GM19035 (cell line): ENCODE measurements around the gene BLMH.
"Not testable (repeated sequence)": the region's sequence is repeated elsewhere in the genome, so short reads cannot be mapped to it uniquely, and the experiment has no call there.

Source experiments
- ATAC-seq: cut with Tn5 transposase; IDR thresholded peaks from one replicate; pipeline ENCODE4 v1.9.1; 2021; ENCODE audit not compliant: unreplicated experiment

Gene BLMH

GRCh38 chr17:30230596-30231125 is 61.1 kb downstream of the BLMH start:
- ATAC-seq: no peak

- not testable (repeated sequence) for ATAC-seq
Observed at GRCh38 chr17:30230009-30230408, 61.7 kb downstream of the BLMH start.

- ATAC-seq: no peak
Observed at GRCh38 chr17:30229012-30229411, 62.7 kb downstream of the BLMH start.

GRCh38 chr17:30228011-30228410 is 63.7 kb downstream of the BLMH start:
- no peak for ATAC-seq

- no peak for ATAC-seq
Observed at GRCh38 chr17:30226878-30227277, 64.9 kb downstream of the BLMH start.

- ATAC-seq: no peak
Observed at GRCh38 chr17:30225919-30226553, 65.7 kb downstream of the BLMH start.

GRCh38 chr17:30225112-30225511 is 66.6 kb downstream of the BLMH start:
- no peak for ATAC-seq

- ATAC-seq: no peak
Observed at GRCh38 chr17:30224419-30224960, 67.3 kb downstream of the BLMH start.

- no peak for ATAC-seq
Observed at GRCh38 chr17:30222721-30223175, 69.0 kb downstream of the BLMH start.

GRCh38 chr17:30222251-30222650 is 69.5 kb downstream of the BLMH start:
- no peak for ATAC-seq

- no peak for ATAC-seq
Observed at GRCh38 chr17:30221346-30221745, 70.4 kb downstream of the BLMH start.

GRCh38 chr17:30220414-30220813 is 71.3 kb downstream of the BLMH start:
- ATAC-seq: no peak

GRCh38 chr17:30219833-30220232 is 71.9 kb downstream of the BLMH start:
- ATAC-seq: no peak

- ATAC-seq: no peak
Observed at GRCh38 chr17:30219315-30219714, 72.4 kb downstream of the BLMH start.

GRCh38 chr17:30218799-30219198 is 72.9 kb downstream of the BLMH start:
- no peak for ATAC-seq

GRCh38 chr17:30217746-30218245 is 73.9 kb downstream of the BLMH start:
- ATAC-seq: no peak

GRCh38 chr17:30217054-30217453 is 74.7 kb downstream of the BLMH start:
- ATAC-seq: no peak

GRCh38 chr17:30212750-30213149 is 79.0 kb downstream of the BLMH start:
- ATAC-seq: no peak

GRCh38 chr17:30211371-30211770 is 80.4 kb downstream of the BLMH start:
- ATAC-seq: no peak

GRCh38 chr17:30210901-30211300 is 80.8 kb downstream of the BLMH start:
- no peak for ATAC-seq

- no peak for ATAC-seq
Observed at GRCh38 chr17:30210366-30210765, 81.4 kb downstream of the BLMH start.

GRCh38 chr17:30209930-30210329 is 81.8 kb downstream of the BLMH start:
- no peak for ATAC-seq

- ATAC-seq: no peak
Observed at GRCh38 chr17:30208214-30208613, 83.5 kb downstream of the BLMH start.
